Choroid plexus epithelial cell (primary cell): ENCODE measurements around the gene SPSB2.

ENCODE experiments used
- DNase-seq: peaks from one replicate; pipeline ENCODE4 v3.0.0-alpha.2; 2010; ENCODE audit warnings: low read depth
- H3K4me3 ChIP-seq: 2 replicates; pipeline ENCODE4 v1.5.1; 2011; ENCODE audit warnings: low read depth, mild to moderate bottlenecking, control low read depth, low read length, moderate library complexity
- CTCF ChIP-seq: conservative IDR thresholded peaks from 2 replicates; pipeline ENCODE4 v1.5.1; 2011; ENCODE audit warnings: low read depth, mild to moderate bottlenecking, control low read depth, inconsistent platforms, low read length, moderate library complexity

SPSB2 gene

GRCh38 chr12:6824085-6824775, 48.9 kb downstream of the SPSB2 start:
- H3K4me3 ChIP-seq: no peak overlapping the region
- no peak for TF ChIP-seq CTCF
- DNase-seq: no peak

DNA sequence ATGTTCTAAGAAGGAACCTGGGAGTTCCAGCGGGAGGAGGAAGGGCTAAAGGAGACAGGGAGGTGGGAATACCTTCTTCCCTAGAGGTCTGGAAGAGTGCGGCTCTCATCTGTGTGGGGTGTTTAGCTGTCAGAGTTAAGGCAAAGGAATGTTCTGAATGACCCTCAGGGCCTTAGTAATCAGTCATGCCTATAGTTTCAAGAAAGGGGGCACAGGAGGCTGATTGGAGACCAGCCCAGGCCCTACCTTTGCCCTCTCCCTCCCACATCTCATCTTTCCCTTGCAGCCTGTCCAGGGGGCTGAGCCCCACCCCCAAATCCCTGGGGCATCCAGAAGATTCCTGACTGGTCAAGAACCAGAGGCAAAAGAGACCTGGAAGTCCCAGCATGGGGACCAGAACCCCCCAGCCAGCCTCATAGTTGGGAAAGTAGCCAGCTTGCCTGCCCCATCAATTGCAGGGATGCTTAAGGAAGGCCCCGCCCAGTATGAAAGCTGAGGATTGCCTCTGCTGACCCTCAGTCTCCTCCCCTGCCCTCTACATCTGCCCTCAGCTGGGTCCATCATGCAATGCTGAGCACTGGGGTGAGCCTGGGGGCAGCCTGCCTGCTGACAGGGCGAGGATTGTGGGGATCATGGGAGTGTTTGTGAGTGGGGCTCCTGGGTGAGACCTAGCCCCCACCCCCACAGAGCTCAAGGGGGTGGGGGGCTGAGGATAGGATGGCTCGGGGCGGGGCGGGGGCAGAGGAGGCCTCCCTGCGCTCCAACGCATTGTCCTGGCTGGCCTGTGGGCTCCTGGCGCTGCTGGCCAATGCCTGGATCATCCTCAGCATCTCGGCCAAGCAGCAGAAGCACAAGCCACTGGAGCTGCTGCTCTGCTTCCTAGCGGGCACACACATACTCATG, 49.7 kb downstream of the SPSB2 start:
- H3K4me3 ChIP-seq: no peak overlapping the region
- TF ChIP-seq CTCF: no peak
- no peak for DNase-seq

- no peak for DNase-seq
- no peak for TF ChIP-seq CTCF
- peak overlapping the region; percentile 58 for H3K4me3 ChIP-seq
Observed at GRCh38 chr12:6822426-6823135, 50.5 kb downstream of the SPSB2 start.

DNA sequence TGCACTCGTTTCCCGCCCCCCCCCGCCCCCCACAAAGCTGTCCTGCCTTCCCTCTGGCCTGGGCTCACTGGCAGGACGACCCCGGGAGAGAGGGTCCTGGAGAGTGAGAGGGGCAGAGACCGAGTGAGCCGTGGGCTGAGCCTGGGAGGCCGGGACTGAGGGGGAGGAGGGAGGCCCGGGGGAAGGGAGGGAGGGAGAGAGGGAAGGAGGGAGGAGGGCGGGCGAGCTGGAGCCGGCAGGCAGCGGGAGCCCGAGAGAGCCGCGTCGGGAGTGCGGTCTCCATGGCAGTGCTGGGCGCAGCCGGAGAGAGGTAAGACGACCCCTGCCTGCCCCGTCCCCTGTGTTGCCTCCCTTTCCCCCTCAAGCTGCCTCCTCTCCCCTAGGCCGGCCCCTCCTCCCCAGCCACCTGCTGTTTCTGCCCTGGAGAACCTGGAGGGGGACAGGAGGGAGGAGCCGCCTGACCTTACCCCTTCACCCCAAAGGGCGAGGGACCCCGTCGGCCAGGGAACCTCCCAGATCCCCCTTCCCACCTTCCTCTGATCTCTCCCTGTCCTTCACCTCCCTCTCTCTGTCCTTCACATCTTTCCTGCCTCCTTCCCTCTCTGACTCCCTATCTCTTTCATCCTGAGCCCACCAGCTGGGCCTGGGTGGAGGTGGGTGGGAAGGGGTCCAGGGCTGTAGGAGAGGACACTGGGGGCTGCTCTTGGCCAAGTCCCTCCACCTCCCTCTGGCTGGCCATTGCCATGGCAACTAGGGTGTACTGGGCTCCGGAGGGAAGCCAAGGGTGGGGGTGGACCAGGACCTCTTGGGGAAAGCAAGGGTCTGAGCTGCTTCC, 51.3 kb downstream of the SPSB2 start, which contains the start of gene GPR162:
Gene GPR162, plus strand, starts transcription at position 231 of the 835 bp plus-strand sequence. CDS start 2,078 bp downstream, outside the sequence.
- no peak for TF ChIP-seq CTCF
- peak within 1 kb of the TSS; percentile 58 for H3K4me3 ChIP-seq
- DNase-seq: peak; percentile 62
